Pancreas (tissue), 10 donors: ENCODE data around the gene THSD4. TPM values are rescaled to one million over a fixed set of nuclear protein-coding genes. Genes with fewer than 3 reads are reported as not detected.

Experiments
- ATAC-seq, 4 donors: fragments of 200-7000 bp; cut with Tn5 transposase; one replicate each; pipeline versions ENCODE4 v1.8.0 to v1.9.1; 2020; ENCODE audit warnings: mild to moderate bottlenecking in 4 of 4, moderate library complexity in 4 of 4
- DNase-seq, 6 donors: peaks; one replicate each; pipeline ENCODE4 v3.0.0-alpha.2; 2020
- FAIRE-seq: peaks from 2 replicates; lab custom pipeline; 2012; peaks lifted over from hg19 to GRCh38; lab: Jason Lieb, UNC
- H3K27ac ChIP-seq, 4 donors: fragments of 200-600 bp; sonication (generic); 1 replicate in 3 of 4; 2 replicates in 1 of 4; pipeline versions ENCODE4 v1.5.0 to v1.8.0; 2020
- H3K27me3 ChIP-seq, 4 donors: fragments of 200-600 bp; one replicate each; pipeline ENCODE4 v1.8.0; 2021
- H3K36me3 ChIP-seq, 3 donors: fragments of 200-600 bp; sonication (generic) in 1 of 3; one replicate each; pipeline versions ENCODE4 v1.5.0 to v1.8.0; 2020 to 2021
- H3K4me1 ChIP-seq, 3 donors: fragments of 200-600 bp; one replicate each; pipeline ENCODE4 v1.8.0; 2021
- H3K4me3 ChIP-seq, 4 donors: fragments of 200-600 bp; sonication (generic) in 2 of 4; one replicate each; pipeline versions ENCODE4 v1.5.0 to v1.8.0; 2020 to 2021
- H3K9me3 ChIP-seq, 4 donors: fragments of 200-600 bp; one replicate each; pipeline ENCODE4 v1.8.0; 2021
- WGBS, 2 donors: extraction: QIAGEN DNeasy Blood & Tissue Kit; methylation state at CpG; one replicate each; pipeline ENCODE4 v1.1.7; 2013; 5-methylcytosine and 5-hydroxymethylcytosine counted together
- intact Hi-C, 3 donors: fragments of 100-400 bp; cut with DNase I; formaldehyde crosslinking; loops; one replicate each; pipeline versions ENCODE4 v1.11.1 to v1.14.2; 2022
- polyA plus RNA-seq, 2 donors: library from polyadenylated mRNA; stranded (reverse); fragments of 200-250 nt; gene quantifications; one replicate each; pipeline ENCODE4 v1.2.3, GENCODE V29; 2013
- total RNA-seq, 6 donors: library from RNA; stranded (reverse); fragmentation: NEBNext Ultra II Directional in 4 of 6; extraction: Animal tissue kit (Norgen Biotek cat#: 25700) in 4 of 6; gene quantifications; one replicate each; pipeline versions ENCODE4 v1.2.1 to v1.2.4, GENCODE V29; 2021 to 2023
- TF ChIP-seq, protein P1 (sequence below), 4 donors: fragments of 200-600 bp; sonication (generic) in 3 of 4; IDR thresholded peaks; one replicate each; pipeline versions ENCODE4 v1.5.0 to v1.8.0; 2021; ENCODE audit warnings: antibody characterized with exemption in 4 of 4
- donor health status: healthy with polysubstance abuse.
- donor health status: DM: no; HTN: no; CAD: no; lungs with moderate emphysema.
- donor health status: DM: no; HTN: no; CAD: no.
- donor health status: control.
- donor health status: control.
- donor health status: Bipolar disorder and iron deficiency.
- donor health status: DM: yes; HTN: yes; CAD: no.
- donor health status: DM: no; HTN: no; CAD: no.
- donor health status: DM: no; HTN: no; CAD: no.
- donor health status: DM: yes; HTN: yes; CAD: no.

Gene THSD4
- total and polyA plus RNA-seq, 8 donors, result 6.0 to 17.8 (median 13.3) TPM

GRCh38 chr15:71109130-71109529, 6.1 kb upstream of the THSD4 start:
- TF ChIP-seq, protein P1, sequence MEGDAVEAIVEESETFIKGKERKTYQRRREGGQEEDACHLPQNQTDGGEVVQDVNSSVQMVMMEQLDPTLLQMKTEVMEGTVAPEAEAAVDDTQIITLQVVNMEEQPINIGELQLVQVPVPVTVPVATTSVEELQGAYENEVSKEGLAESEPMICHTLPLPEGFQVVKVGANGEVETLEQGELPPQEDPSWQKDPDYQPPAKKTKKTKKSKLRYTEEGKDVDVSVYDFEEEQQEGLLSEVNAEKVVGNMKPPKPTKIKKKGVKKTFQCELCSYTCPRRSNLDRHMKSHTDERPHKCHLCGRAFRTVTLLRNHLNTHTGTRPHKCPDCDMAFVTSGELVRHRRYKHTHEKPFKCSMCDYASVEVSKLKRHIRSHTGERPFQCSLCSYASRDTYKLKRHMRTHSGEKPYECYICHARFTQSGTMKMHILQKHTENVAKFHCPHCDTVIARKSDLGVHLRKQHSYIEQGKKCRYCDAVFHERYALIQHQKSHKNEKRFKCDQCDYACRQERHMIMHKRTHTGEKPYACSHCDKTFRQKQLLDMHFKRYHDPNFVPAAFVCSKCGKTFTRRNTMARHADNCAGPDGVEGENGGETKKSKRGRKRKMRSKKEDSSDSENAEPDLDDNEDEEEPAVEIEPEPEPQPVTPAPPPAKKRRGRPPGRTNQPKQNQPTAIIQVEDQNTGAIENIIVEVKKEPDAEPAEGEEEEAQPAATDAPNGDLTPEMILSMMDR (IDR thresholded peaks at IDR 0.05), result no peak
- Histone ChIP-seq H3K27ac (no peak overlapping the region), H3K4me3 (no peak overlapping the region), H3K4me1 (no peaks in the 10 kb centered on the region), H3K27me3 (no peaks in the 10 kb centered on the region), H3K9me3 (no peaks in the 10 kb centered on the region), H3K36me3 (no peaks in the 10 kb centered on the region)
- intact Hi-C loops, result no loop called here
- ATAC-seq, result no peak
- DNase-seq, result no peak
- FAIRE-seq, result no peak
- 41 to 52% methylated on average over 4 of the region's 4 CpGs for WGBS, 2 donors

GRCh38 chr15:71109905-71110304, 5.4 kb upstream of the THSD4 start:
- intact Hi-C loops, result loop anchor here in 1 of 3 donors (10.0 kb wide), 1 partner anchor 335 kb away; no protein-coding TSS in a partner anchor

DNA sequence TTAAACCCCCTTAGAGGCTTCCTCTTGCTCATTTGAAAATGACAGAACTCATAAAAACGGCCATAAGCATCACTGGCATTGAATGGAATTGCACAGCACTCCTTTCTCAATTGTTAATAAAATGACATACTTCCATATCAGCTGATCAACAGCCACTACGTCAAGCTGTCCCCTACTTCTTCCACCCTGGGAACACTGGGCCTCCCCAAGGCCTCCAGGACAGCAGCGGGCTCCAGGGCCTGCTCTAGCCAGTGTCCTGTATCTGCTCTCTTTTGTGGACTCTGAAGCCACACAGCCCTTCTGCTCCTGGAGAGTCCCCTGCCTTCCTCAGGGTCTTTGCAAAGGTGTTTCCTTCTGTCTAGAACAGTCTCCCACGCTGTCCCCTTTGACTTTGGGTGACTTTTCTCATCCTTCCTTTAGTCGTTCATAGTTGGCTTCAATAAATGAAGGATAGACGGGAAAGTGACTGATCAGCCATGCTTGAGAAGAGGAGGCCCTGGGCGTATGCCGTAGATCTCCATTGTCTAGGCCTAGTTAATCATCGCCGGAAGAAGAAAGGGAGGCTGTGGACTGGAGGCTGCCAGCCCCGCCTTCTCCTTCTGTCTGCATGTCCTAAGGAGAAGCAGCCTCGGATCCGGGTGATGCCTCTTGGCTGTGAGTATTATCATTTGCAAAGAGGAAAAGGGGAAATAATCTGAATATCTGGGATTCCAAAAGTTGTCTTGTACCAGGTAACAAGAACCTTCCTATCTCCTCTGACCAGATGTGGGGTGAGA, 4.7 kb upstream of the THSD4 start:
- DNase-seq, result no peak

More at GRCh38 chr15:71109905-71110304, 5.4 kb upstream of the THSD4 start:
- no peaks in the 10 kb centered on the region for H3K27me3 ChIP-seq
- TF ChIP-seq, protein P1 (IDR thresholded peaks at IDR 0.05), result no peak
- FAIRE-seq (no peak), ATAC-seq (peak in 3 of 4 donors; percentile 21 to 46 (median 29)), DNase-seq (no peak)
- no peaks in the 10 kb centered on the region for H3K9me3 ChIP-seq
- no peak overlapping the region for H3K4me3 ChIP-seq
- H3K36me3 ChIP-seq, result no peaks in the 10 kb centered on the region
- H3K4me1 ChIP-seq, result no peaks in the 10 kb centered on the region
- no peak overlapping the region for H3K27ac ChIP-seq
- WGBS, 2 donors, result 36 to 40% methylated on average over 3 of the region's 3 CpGs

GRCh38 chr15:71111181-71111565, 4.1 kb upstream of the THSD4 start:
- FAIRE-seq (no peak), DNase-seq (no peak)
- WGBS, 2 donors, result 56 to 61% methylated on average over 1 of the region's 1 CpG

More for the DNA sequence above, 4.7 kb upstream of the THSD4 start:
- Histone ChIP-seq H3K27ac (no peak overlapping the region), H3K27me3 (no peaks in the 10 kb centered on the region), H3K4me3 (no peak overlapping the region), H3K36me3 (no peaks in the 10 kb centered on the region), H3K9me3 (no peaks in the 10 kb centered on the region), H3K4me1 (no peaks in the 10 kb centered on the region)
- ATAC-seq, result no peak
- FAIRE-seq, result no peak
- intact Hi-C loops, result loop anchor here in 1 of 3 donors (10.0 kb wide), 1 partner anchor 334 kb away; no protein-coding TSS in a partner anchor
- 79 to 84% methylated on average over 13 of the region's 13 CpGs for WGBS, 2 donors
- TF ChIP-seq, protein P1 (IDR thresholded peaks at IDR 0.05), result no peak

More at GRCh38 chr15:71111181-71111565, 4.1 kb upstream of the THSD4 start:
- Histone ChIP-seq H3K27ac (no peak overlapping the region), H3K27me3 (no peaks in the 10 kb centered on the region), H3K4me1 (no peaks in the 10 kb centered on the region), H3K36me3 (no peaks in the 10 kb centered on the region), H3K4me3 (no peak overlapping the region), H3K9me3 (no peaks in the 10 kb centered on the region)
- TF ChIP-seq, protein P1 (IDR thresholded peaks at IDR 0.05), result no peak
- intact Hi-C loops, result loop anchor here in 1 of 3 donors (10.0 kb wide), 1 partner anchor 334 kb away; no protein-coding TSS in a partner anchor
- ATAC-seq, result no peak
